Stimulated activated CD8-positive, alpha-beta memory T cell treated with anti-CD3 and anti-CD28 coated beads, Interleukin-2, amount 100 ng/mL, for 1 hour (primary cell): Measurements from ENCODE around the gene NLGN2.
A peak's percentile ranks its signal among the peaks of the same experiment; 100 is the strongest.
"Not testable (repeated sequence)": the region's sequence is repeated elsewhere in the genome, so short reads cannot be mapped to it uniquely, and the experiment has no call there.

Experiments used
- DNase-seq, 2 donors: peaks; one replicate each; pipeline ENCODE4 v3.0.0-alpha.2; 2020; ENCODE audit warnings: low read depth in 2 of 2

NLGN2 gene

GRCh38 chr17:7407485-7408251 is at the start of gene NLGN2:
Gene NLGN2 (plus strand): TSS chr17:7407845. CDS start chr17:7408256, 411 bp downstream.
- no peak for DNase-seq

- DNase-seq, result no peak
Measured at GRCh38 chr17:7361906-7362305, 45.7 kb upstream of the NLGN2 start.

- DNase-seq, result no peak
Measured at GRCh38 chr17:7363311-7363710, 44.3 kb upstream of the NLGN2 start.

GRCh38 chr17:7365963-7366362 is 41.7 kb upstream of the NLGN2 start:
- not testable (repeated sequence) for DNase-seq

GRCh38 chr17:7367083-7367482 is 40.6 kb upstream of the NLGN2 start:
- DNase-seq, result no peak

GRCh38 chr17:7367918-7368598 is 39.6 kb upstream of the NLGN2 start:
- no peak for DNase-seq

- not testable (repeated sequence) for DNase-seq
Measured at GRCh38 chr17:7368599-7368994, 39.0 kb upstream of the NLGN2 start.

- DNase-seq, result no peak
Measured at GRCh38 chr17:7369825-7370224, 37.8 kb upstream of the NLGN2 start.

GRCh38 chr17:7370853-7371252 is 36.8 kb upstream of the NLGN2 start:
- DNase-seq, result no peak

- DNase-seq, result no peak
Measured at GRCh38 chr17:7374353-7374752, 33.3 kb upstream of the NLGN2 start.

- DNase-seq, result no peak
Measured at GRCh38 chr17:7379134-7379533, 28.5 kb upstream of the NLGN2 start.

- no peak for DNase-seq
Measured at GRCh38 chr17:7380321-7380720, 27.3 kb upstream of the NLGN2 start.

- DNase-seq, result no peak
Measured at GRCh38 chr17:7380855-7381683, 26.6 kb upstream of the NLGN2 start, which contains the start of gene TNK1. Gene TNK1 (plus strand): TSS chr17:7381089. CDS start chr17:7382927, 1,838 bp downstream.

GRCh38 chr17:7382901-7383300 is 24.7 kb upstream of the NLGN2 start:
- DNase-seq, result no peak

GRCh38 chr17:7383371-7383741 is 24.3 kb upstream of the NLGN2 start:
- DNase-seq, result no peak

- peak; percentile 50 to 61 for DNase-seq
Measured at GRCh38 chr17:7383742-7384488, 23.7 kb upstream of the NLGN2 start.

- no peak for DNase-seq
Measured at GRCh38 chr17:7384489-7385081, 23.1 kb upstream of the NLGN2 start.

GRCh38 chr17:7388856-7389255 is 18.8 kb upstream of the NLGN2 start:
- DNase-seq, result no peak

- no peak for DNase-seq
Measured at GRCh38 chr17:7389924-7390910, 17.4 kb upstream of the NLGN2 start.

GRCh38 chr17:7391307-7391706 is 16.3 kb upstream of the NLGN2 start:
- DNase-seq, result no peak
